Upper lobe of left lung (tissue), 4 donors: ENCODE results near the gene CD300A.

Source experiments
- CTCF ChIP-seq, 6 experiments: fragments of 450-650 bp in 4 of 6; fragments of 200-600 bp in 2 of 6; sonication (generic) in 2 of 6; IDR thresholded peaks; one replicate each; pipeline ENCODE4 v1.5.1; 2016 to 2019; ENCODE audit warnings: antibody characterized with exemption in 6 of 6
- POLR2A ChIP-seq, 4 donors: fragments of 450-650 bp; IDR thresholded peaks; one replicate each; pipeline ENCODE4 v1.5.1; 2016 to 2017; ENCODE audit warnings: antibody characterized with exemption in 4 of 4, mild to moderate bottlenecking in 2 of 4

- TF ChIP-seq CTCF (IDR thresholded peaks at IDR 0.05) = no peak
- no peak for TF ChIP-seq POLR2A (IDR thresholded peaks at IDR 0.05)
Measured at GRCh38 chr17:74433421-74434121, 32.9 kb upstream of the CD300A start.
